ENCODE measurements around the gene EIF5B. TPM values are rescaled to one million over a fixed set of nuclear protein-coding genes. Genes with fewer than 3 reads are reported as not detected.
A peak's percentile ranks its signal among the peaks of the same experiment; 100 is the strongest.

EIF5B gene
- total RNA-seq, 1 experiment from 2014 or later = 79.5 TPM

DNA sequence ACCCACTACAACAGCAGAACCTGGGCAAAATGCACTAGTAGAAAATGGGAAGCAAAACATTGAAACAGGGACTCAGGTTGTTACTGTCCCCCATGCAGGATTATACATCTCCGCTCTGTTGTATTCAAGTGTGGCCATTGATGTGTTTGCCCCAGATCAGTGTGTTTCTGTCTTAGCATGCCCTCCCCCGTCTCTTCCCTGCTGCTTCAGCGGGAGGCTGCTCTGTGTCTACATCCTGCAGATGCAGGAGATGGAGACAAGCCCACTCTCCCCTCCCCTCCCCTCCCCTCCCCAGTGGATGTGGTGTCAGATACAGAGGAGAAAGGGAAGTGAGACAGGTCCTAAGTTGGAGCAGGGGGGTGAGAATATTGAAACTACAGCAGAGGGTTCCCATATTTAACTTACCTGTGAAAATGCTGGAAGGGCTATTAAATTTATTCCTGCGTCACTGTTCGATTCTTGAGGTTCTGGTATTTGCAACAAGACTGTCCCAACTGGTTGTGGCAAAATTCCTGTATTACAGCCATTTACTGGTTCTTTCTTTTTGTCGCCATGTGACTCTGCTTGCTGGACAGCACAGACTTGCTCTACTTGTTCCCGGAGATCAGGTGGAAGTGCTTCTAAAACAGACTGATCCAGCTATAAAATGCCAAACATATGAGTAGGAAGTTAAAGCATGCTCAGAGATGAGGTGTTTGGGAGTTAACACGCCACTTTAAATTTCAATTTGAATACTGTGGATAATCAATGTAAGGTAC is 67.0 kb downstream of the EIF5B start:
- ChIA-PET CTCF (interaction anchor here (0.6 to 1.2 kb wide), 6 partner anchors 19 to 856 kb away, joined by 3 to 10 read pairs (median 3); partner anchors contain the start of genes EIF5B and REV1), POLR2A (interaction anchor here (1.1 kb wide), 1 partner anchor 68 kb away, joined by 3 read pairs; the partner anchor contains the start of genes EIF5B and TXNDC9)
- no TSS peak for BruUV-seq (replicated peaks)
- H3K27me3 Mint-ChIP-seq (ENCODE audit: insufficient read depth, unreplicated experiment) = no peaks in the 10 kb centered on the region
- peaks cover 84% of the 10 kb centered on the region for H3K36me3 Mint-ChIP-seq (ENCODE audit: insufficient read depth, unreplicated experiment)
- Histone ChIP-seq H3K9me3 (no peaks in the 10 kb centered on the region), H3K4me3 (ENCODE audit: low read depth, low read length) (no peak overlapping the region), H3K27me3 (replicated peaks; ENCODE audit: control insufficient read depth, insufficient read depth, low read length) (no peaks in the 10 kb centered on the region), H3K36me3 (ENCODE audit: control insufficient read depth, insufficient read depth, low read length) (peaks cover 6% of the 10 kb centered on the region), H3K4me1 (peaks cover 10% of the 10 kb centered on the region; the same call in 1 of the 2 replicates)
- peaks cover 16% of the 10 kb centered on the region for H3K4me1 Mint-ChIP-seq (ENCODE audit: low read depth, unreplicated experiment)
- peak overlapping the region; percentile 59 for H3K27ac Mint-ChIP-seq (ENCODE audit: unreplicated experiment)
- intact Hi-C loops (cut with micrococcal nuclease; ENCODE audit: unreplicated experiment) = loop anchor here (10.0 kb wide), 1 partner anchor 319 kb away; no protein-coding TSS in a partner anchor
- no peak overlapping the region for H3K4me3 Mint-ChIP-seq (ENCODE audit: unreplicated experiment)
- no peak for DNase-seq
- no peaks in the 10 kb centered on the region for H3K9me3 Mint-ChIP-seq (ENCODE audit: unreplicated experiment)
- no peak for TF ChIP-seq CTCF (IDR thresholded peaks at IDR 0.05; ENCODE audit: insufficient read depth in 1 of 2, low read depth in 1 of 2, low read length in 1 of 2, severe bottlenecking in 1 of 2, unreplicated experiment in 1 of 2)

DNA sequence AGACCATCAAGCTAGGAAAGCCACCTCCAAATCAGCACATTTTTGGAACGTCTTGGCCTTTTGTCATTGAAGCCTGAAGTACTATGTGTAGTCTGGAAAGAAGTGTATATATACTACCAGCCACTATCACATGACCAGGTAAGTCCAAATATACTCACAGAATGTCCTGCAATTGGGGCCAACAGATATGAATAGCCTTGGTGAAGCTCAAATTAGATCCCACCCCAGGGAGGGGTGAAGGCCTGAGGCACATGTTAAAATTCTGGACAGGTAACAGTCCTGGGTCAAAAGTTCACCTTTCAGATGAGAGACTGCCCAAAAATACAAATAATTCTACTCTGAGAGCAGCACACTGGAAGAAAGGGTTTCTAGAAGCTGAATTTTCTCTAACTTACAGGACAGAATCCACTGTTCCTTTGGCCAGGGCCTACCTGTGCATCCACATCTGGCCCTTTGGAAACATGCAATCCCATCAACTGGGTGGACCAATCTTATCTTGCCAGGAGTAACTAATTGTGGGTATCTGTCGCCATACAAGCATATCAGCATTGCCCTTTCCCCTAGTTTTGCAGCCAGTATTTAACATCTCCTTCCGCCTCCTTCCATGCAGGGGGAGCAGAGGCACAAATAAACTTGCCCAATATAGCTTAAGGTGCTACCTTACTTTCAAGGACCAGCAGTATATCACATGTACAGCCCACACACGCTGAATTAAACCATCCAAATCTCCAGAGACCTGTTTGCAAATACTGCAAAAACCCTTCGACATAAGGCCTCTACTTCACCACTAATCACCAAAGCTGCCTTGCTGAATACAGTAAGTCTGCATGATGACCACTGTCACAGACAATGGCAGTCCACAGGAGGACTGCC is 67.8 kb downstream of the EIF5B start:
- DNase-seq = no peak
- BruUV-seq (replicated peaks) = no TSS peak
- no peaks in the 10 kb centered on the region for H3K27me3 ChIP-seq (replicated peaks; ENCODE audit: control insufficient read depth, insufficient read depth, low read length)
- Mint-ChIP-seq H3K9me3 (ENCODE audit: unreplicated experiment) (no peaks in the 10 kb centered on the region), H3K36me3 (ENCODE audit: insufficient read depth, unreplicated experiment) (peaks cover 81% of the 10 kb centered on the region), H3K4me1 (ENCODE audit: low read depth, unreplicated experiment) (peaks cover 16% of the 10 kb centered on the region), H3K27me3 (ENCODE audit: insufficient read depth, unreplicated experiment) (no peaks in the 10 kb centered on the region), H3K4me3 (ENCODE audit: unreplicated experiment) (no peak overlapping the region), H3K27ac (ENCODE audit: unreplicated experiment) (peak overlapping the region; percentile 59)
- H3K36me3 ChIP-seq (ENCODE audit: control insufficient read depth, insufficient read depth, low read length) = peaks cover 6% of the 10 kb centered on the region
- ChIA-PET CTCF (no interaction called here), POLR2A (no interaction called here)
- intact Hi-C loops (cut with micrococcal nuclease; ENCODE audit: unreplicated experiment) = loop anchor here (10.0 kb wide), 1 partner anchor 320 kb away; no protein-coding TSS in a partner anchor
- no peak overlapping the region for H3K4me3 ChIP-seq (ENCODE audit: low read depth, low read length)
- peaks cover 10% of the 10 kb centered on the region; the same call in 1 of the 2 replicates for H3K4me1 ChIP-seq
- no peaks in the 10 kb centered on the region for H3K9me3 ChIP-seq
- TF ChIP-seq CTCF (IDR thresholded peaks at IDR 0.05; ENCODE audit: insufficient read depth in 1 of 2, low read depth in 1 of 2, low read length in 1 of 2, severe bottlenecking in 1 of 2, unreplicated experiment in 1 of 2) = no peak

DNA sequence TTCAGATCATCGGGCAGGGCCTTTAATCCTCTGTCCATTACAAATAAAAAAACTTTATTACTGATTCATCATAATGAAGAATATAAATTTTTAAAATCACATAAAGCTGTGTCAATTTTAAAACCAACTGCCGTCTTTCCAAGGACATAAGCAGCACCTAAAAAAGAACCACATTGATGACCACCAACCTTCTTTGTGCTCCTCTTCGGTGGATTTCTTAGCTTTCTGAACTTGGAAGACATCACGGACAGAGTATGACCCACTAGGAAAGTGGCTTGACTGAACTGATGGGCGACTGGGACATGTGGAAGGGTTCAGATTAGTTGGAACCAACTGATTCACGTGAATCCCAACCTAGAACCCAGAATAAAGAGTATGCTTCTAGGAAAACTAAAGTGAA is 68.9 kb downstream of the EIF5B start:
- H3K4me1 Mint-ChIP-seq (ENCODE audit: low read depth, unreplicated experiment) = peaks cover 16% of the 10 kb centered on the region
- peaks cover 10% of the 10 kb centered on the region; the same call in 1 of the 2 replicates for H3K4me1 ChIP-seq
- no peak overlapping the region for H3K4me3 ChIP-seq (ENCODE audit: low read depth, low read length)
- H3K4me3 Mint-ChIP-seq (ENCODE audit: unreplicated experiment) = no peak overlapping the region
- ChIA-PET CTCF (no interaction called here), POLR2A (no interaction called here)
- no peak for DNase-seq
- no peak overlapping the region for H3K27ac Mint-ChIP-seq (ENCODE audit: unreplicated experiment)
- H3K36me3 ChIP-seq (ENCODE audit: control insufficient read depth, insufficient read depth, low read length) = peaks cover 6% of the 10 kb centered on the region
- TF ChIP-seq CTCF (IDR thresholded peaks at IDR 0.05; ENCODE audit: insufficient read depth in 1 of 2, low read depth in 1 of 2, low read length in 1 of 2, severe bottlenecking in 1 of 2, unreplicated experiment in 1 of 2) = no peak
- H3K36me3 Mint-ChIP-seq (ENCODE audit: insufficient read depth, unreplicated experiment) = peaks cover 82% of the 10 kb centered on the region
- BruUV-seq (replicated peaks) = no TSS peak
- H3K27me3 ChIP-seq (replicated peaks; ENCODE audit: control insufficient read depth, insufficient read depth, low read length) = no peaks in the 10 kb centered on the region
- no peaks in the 10 kb centered on the region for H3K27me3 Mint-ChIP-seq (ENCODE audit: insufficient read depth, unreplicated experiment)
- H3K9me3 Mint-ChIP-seq (ENCODE audit: unreplicated experiment) = no peaks in the 10 kb centered on the region
- no peaks in the 10 kb centered on the region for H3K9me3 ChIP-seq
- intact Hi-C loops (cut with micrococcal nuclease; ENCODE audit: unreplicated experiment) = loop anchor here (10.0 kb wide), 1 partner anchor 321 kb away; no protein-coding TSS in a partner anchor

All from Caco-2 (cell line).